ENCODE results near the gene PLCH1.

- TF ChIP-seq, protein P1, sequence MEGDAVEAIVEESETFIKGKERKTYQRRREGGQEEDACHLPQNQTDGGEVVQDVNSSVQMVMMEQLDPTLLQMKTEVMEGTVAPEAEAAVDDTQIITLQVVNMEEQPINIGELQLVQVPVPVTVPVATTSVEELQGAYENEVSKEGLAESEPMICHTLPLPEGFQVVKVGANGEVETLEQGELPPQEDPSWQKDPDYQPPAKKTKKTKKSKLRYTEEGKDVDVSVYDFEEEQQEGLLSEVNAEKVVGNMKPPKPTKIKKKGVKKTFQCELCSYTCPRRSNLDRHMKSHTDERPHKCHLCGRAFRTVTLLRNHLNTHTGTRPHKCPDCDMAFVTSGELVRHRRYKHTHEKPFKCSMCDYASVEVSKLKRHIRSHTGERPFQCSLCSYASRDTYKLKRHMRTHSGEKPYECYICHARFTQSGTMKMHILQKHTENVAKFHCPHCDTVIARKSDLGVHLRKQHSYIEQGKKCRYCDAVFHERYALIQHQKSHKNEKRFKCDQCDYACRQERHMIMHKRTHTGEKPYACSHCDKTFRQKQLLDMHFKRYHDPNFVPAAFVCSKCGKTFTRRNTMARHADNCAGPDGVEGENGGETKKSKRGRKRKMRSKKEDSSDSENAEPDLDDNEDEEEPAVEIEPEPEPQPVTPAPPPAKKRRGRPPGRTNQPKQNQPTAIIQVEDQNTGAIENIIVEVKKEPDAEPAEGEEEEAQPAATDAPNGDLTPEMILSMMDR (optimal IDR thresholded peaks at IDR 0.05 in 1 of 3, IDR thresholded peaks at IDR 0.05 in 1 of 3, conservative IDR thresholded peaks at IDR 0.05 in 1 of 3; ENCODE audit: extremely low read depth in 1 of 3, insufficient read depth in 2 of 3, low read length in 3 of 3), result no peak
- TF ChIP-seq EZH2 (IDR thresholded peaks at IDR 0.05; ENCODE audit: low read length), result no peak
Measured at GRCh38 chr3:155714295-155714718, 30.6 kb downstream of the PLCH1 start.
